NCI-H2171 treated with DMSO at 0.1 percent for 48 hours (cell line): ENCODE results near the gene YBX2.

Experiments used
- DNase-seq: peaks from one replicate; lab custom pipeline; 2025; lab: John Stamatoyannopoulos, UW

The YBX2 gene

GRCh38 chr17:7296189-7296861 is 1.9 kb upstream of the YBX2 start:
- peak; percentile 69 for DNase-seq

- no peak for DNase-seq
Observed at GRCh38 chr17:7295230-7296180, 1.1 kb upstream of the YBX2 start.

- DNase-seq = no peak
Observed at GRCh38 chr17:7293816-7294613, 424 bp downstream of the YBX2 start.

GRCh38 chr17:7293159-7293558 is 1.3 kb downstream of the YBX2 start:
- DNase-seq = no peak

- DNase-seq = no peak
Observed at GRCh38 chr17:7292729-7293128, 1.7 kb downstream of the YBX2 start.

GRCh38 chr17:7292194-7292593 is 2.2 kb downstream of the YBX2 start:
- no peak for DNase-seq

GRCh38 chr17:7290685-7291084 is 3.8 kb downstream of the YBX2 start:
- DNase-seq = no peak

GRCh38 chr17:7290166-7290565 is 4.3 kb downstream of the YBX2 start:
- DNase-seq = no peak

GRCh38 chr17:7289256-7290032 is 5.0 kb downstream of the YBX2 start:
- DNase-seq = no peak

GRCh38 chr17:7285679-7286078 is 8.8 kb downstream of the YBX2 start:
- no peak for DNase-seq

GRCh38 chr17:7284911-7285310 is 9.5 kb downstream of the YBX2 start:
- DNase-seq = no peak

- DNase-seq = no peak
Observed at GRCh38 chr17:7283471-7284216, 10.8 kb downstream of the YBX2 start.

- no peak for DNase-seq
Observed at GRCh38 chr17:7282752-7283321, 11.6 kb downstream of the YBX2 start.

GRCh38 chr17:7281953-7282751 is 12.3 kb downstream of the YBX2 start:
- DNase-seq = no peak

GRCh38 chr17:7281074-7281952 is 13.1 kb downstream of the YBX2 start, which contains the start of gene SLC2A4:
TSS of gene SLC2A4 (plus strand) at chr17:7281718. CDS start at chr17:7281935, 217 bp downstream.
- DNase-seq = peak; percentile 95

GRCh38 chr17:7280519-7281073 is 13.8 kb downstream of the YBX2 start:
- peak; percentile 92 for DNase-seq

- DNase-seq = no peak
Observed at GRCh38 chr17:7279448-7279847, 15.0 kb downstream of the YBX2 start.

GRCh38 chr17:7266784-7267183 is 27.7 kb downstream of the YBX2 start:
- DNase-seq = no peak

GRCh38 chr17:7263801-7264078 is 30.7 kb downstream of the YBX2 start:
- DNase-seq = no peak
